ENCODE measurements around the gene DMWD.

The DMWD gene

DNA sequence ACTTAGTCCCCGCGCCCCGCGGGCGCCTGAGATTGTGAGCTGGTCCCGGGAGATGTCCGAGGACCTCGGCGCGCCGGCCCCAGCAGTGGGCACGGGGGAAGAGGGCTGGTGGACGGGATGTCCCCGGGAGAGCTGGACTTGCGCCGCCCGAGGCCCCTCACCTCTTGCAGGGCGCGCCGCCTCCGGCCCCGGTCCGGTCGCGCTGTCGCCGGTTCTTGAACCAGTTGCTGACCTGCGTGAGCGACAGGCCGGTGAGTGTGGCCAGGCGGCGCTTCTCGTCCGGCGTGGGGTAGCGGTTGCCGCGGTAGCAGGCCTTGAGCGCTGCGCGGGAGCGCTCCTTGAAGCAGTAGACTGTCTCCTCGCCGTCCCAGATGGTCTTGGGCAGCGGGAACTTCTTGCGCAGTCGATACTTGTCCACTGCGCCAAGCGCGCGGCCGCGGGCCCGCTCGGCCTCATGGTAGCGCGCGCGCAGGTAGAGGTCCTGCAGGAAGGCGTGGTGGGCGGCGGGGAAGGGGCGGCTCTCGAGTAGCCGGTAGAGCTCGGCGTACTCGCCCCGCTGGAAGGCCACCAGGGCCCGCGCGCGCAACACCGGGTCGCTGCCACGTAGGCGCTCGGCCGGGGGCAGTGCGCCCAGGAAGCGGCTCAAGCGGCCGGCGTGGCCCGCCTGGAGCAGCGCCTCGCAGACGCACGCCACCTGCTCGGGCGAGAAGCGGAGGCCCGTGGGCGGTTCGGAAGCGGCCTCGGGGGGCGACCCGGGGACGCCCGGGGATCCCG lies 24.6 kb downstream of the DMWD start:
- under 1% methylated on average over 102 of the region's 102 CpGs for WGBS
- H3K4me3 ChIP-seq (ENCODE audit: low read length): peak overlapping the region; percentile 85
- H3K9me3 ChIP-seq (ENCODE audit: insufficient read depth, low read depth, low read length): no peaks in the 10 kb centered on the region
- H3K27ac ChIP-seq (ENCODE audit: low read depth, low read length): peak overlapping the region; percentile 98; the same call in 1 of the 2 replicates
- peaks cover 26% of the 10 kb centered on the region for H3K4me1 ChIP-seq (ENCODE audit: insufficient read depth, low read length)
- H3K9ac ChIP-seq (ENCODE audit: low read depth, low read length): peak overlapping the region; percentile 95
- no peaks in the 10 kb centered on the region for H3K27me3 ChIP-seq (ENCODE audit: insufficient read depth, low read length)
- H3K36me3 ChIP-seq (ENCODE audit: insufficient read depth, low read length): no peaks in the 10 kb centered on the region

DNA sequence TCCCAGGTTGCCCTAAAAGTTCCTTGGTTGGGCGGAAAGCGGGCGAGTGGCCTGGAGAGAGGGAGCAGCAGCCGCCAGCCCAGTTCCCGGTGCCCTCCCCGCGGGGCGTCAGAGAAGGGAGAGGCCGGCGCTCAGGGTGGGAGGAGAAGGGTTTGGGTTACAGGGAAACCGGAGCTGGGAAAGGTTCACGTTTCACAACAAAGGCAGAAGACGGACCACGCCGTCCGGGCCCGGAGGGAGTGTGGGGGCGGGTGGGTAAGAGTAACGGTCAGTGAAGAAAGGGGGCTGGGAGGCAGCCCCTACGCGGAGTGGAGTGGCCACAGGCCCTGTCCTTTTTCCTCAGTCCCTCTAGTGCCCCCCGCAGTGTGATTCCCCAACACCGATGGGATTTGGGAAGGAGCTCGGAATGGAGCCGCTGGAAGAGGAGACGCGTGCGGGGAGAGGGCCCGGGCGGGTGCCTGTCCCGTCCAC lies 25.2 kb downstream of the DMWD start:
- Histone ChIP-seq H3K27ac (ENCODE audit: low read depth, low read length) (peak overlapping the region; percentile 98; the same call in 1 of the 2 replicates), H3K4me1 (ENCODE audit: insufficient read depth, low read length) (peaks cover 26% of the 10 kb centered on the region), H3K4me3 (ENCODE audit: low read length) (peak overlapping the region; percentile 85), H3K9ac (ENCODE audit: low read depth, low read length) (peak overlapping the region; percentile 95), H3K9me3 (ENCODE audit: insufficient read depth, low read depth, low read length) (no peaks in the 10 kb centered on the region), H3K27me3 (ENCODE audit: insufficient read depth, low read length) (no peaks in the 10 kb centered on the region; the same call in 1 of the 2 replicates), H3K36me3 (ENCODE audit: insufficient read depth, low read length) (no peaks in the 10 kb centered on the region)
- WGBS: under 1% methylated on average over 31 of the region's 31 CpGs

DNA sequence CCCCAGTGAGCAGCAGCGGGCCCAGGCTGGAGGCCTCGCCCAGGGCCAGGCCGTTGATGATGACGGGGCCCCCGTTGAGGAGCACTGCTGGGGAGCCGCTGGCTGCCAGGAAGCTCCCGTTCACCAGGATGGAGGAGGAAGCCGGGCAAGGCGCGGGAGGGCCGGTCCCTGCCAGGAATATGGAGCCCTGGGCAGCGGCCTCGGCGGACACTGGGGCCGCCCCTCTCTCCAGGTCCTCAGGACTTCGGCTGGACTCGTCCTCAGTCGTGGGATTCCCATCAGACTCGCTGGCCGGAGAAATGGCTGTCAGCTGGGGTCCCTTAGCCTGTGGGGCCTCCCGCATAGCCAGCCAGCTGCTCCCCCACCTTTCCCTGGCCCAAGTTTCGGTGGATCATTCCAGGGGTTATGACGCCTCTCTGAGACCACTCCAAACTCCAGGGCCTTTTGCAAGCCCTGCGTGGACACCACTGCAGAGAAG lies 25.7 kb downstream of the DMWD start:
- H3K4me3 ChIP-seq (ENCODE audit: low read length): peak overlapping the region; percentile 85
- no peaks in the 10 kb centered on the region; the same call in 1 of the 2 replicates for H3K27me3 ChIP-seq (ENCODE audit: insufficient read depth, low read length)
- no peaks in the 10 kb centered on the region for H3K36me3 ChIP-seq (ENCODE audit: insufficient read depth, low read length)
- peak overlapping the region; percentile 95 for H3K9ac ChIP-seq (ENCODE audit: low read depth, low read length)
- no peaks in the 10 kb centered on the region for H3K9me3 ChIP-seq (ENCODE audit: insufficient read depth, low read depth, low read length)
- WGBS: 28% methylated on average over 24 of the region's 24 CpGs
- H3K4me1 ChIP-seq (ENCODE audit: insufficient read depth, low read length): peaks cover 26% of the 10 kb centered on the region
- peak overlapping the region; percentile 27; the same call in 1 of the 2 replicates for H3K27ac ChIP-seq (ENCODE audit: low read depth, low read length)

DNA sequence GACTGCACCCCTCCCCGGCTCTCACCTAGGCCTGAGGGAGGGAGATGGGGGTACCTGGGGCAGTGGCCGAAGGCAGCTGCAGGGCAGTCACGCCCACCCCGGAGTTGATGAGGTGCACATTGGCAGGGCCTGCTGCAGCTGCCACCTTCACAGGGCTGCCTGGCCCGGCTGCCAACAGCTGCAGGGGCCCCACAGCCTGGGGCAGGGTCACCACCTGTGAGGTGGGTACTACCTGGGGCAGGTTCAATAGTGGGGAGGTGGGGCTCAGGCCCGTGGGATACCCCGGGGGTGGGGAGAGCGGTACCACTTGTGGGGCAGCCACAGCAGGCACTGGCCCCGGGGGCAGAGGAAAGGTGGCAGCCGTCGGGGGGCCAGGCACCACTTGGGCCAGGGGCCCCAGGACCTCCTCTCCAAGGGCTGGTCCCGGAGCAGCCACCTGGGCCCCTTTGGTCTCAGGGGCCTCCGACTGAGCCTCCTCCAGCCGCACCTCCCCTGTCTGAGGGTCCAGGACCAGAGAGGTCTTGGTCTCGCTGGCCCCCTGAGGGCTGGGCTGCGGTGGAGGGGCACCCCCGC lies 26.3 kb downstream of the DMWD start:
- H3K9ac ChIP-seq (ENCODE audit: low read depth, low read length): peak overlapping the region; percentile 95; the same call in 1 of the 2 replicates
- no peaks in the 10 kb centered on the region for H3K36me3 ChIP-seq (ENCODE audit: insufficient read depth, low read length)
- H3K4me3 ChIP-seq (ENCODE audit: low read length): peak overlapping the region; percentile 85; the same call in 1 of the 2 replicates
- no peaks in the 10 kb centered on the region; the same call in 1 of the 2 replicates for H3K27me3 ChIP-seq (ENCODE audit: insufficient read depth, low read length)
- peaks cover 26% of the 10 kb centered on the region for H3K4me1 ChIP-seq (ENCODE audit: insufficient read depth, low read length)
- H3K9me3 ChIP-seq (ENCODE audit: insufficient read depth, low read depth, low read length): no peaks in the 10 kb centered on the region
- no peak overlapping the region; the same call in 1 of the 2 replicates for H3K27ac ChIP-seq (ENCODE audit: low read depth, low read length)
- WGBS: 82% methylated on average over 17 of the region's 17 CpGs

DNA sequence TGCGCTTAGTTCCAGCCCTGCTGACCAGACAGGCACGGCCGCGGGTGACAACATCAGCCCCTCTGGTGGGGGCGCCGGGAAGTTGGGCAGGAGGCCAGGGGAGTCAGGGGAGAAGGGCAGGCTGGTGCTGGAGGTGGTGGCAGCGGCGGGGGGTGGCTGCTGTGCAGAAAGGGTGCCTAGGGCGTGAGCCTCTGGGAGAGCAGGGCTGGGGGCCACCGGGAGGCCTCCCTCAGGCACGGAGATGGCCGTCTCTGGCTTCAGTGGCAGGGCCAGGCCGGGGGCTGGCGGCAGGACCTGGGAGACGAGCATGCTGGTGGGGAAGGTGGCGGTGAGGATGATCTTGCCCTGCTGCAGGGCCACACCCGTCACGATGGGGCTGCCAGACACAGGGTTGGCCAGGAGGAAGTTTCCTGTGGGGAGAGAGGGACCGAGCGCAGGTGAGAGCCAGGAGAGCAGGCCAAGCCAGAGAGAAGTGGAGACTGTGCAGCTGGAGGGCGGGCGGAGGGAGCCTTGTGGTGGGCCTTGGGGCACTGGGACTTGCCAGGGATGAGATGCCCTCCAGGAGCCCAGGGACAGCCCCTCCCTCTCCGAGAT lies 26.8 kb downstream of the DMWD start:
- no peaks in the 10 kb centered on the region for H3K36me3 ChIP-seq (ENCODE audit: insufficient read depth, low read length)
- peaks cover 26% of the 10 kb centered on the region for H3K4me1 ChIP-seq (ENCODE audit: insufficient read depth, low read length)
- H3K27ac ChIP-seq (ENCODE audit: low read depth, low read length): 0 out of 2 replicates have a peak overlapping the region, but pooled peaks have one; percentile 30
- H3K9me3 ChIP-seq (ENCODE audit: insufficient read depth, low read depth, low read length): no peaks in the 10 kb centered on the region
- H3K4me3 ChIP-seq (ENCODE audit: low read length): no peak overlapping the region
- 83% methylated on average over 23 of the region's 23 CpGs for WGBS
- H3K9ac ChIP-seq (ENCODE audit: low read depth, low read length): no peak overlapping the region
- H3K27me3 ChIP-seq (ENCODE audit: insufficient read depth, low read length): no peaks in the 10 kb centered on the region; the same call in 1 of the 2 replicates

DNA sequence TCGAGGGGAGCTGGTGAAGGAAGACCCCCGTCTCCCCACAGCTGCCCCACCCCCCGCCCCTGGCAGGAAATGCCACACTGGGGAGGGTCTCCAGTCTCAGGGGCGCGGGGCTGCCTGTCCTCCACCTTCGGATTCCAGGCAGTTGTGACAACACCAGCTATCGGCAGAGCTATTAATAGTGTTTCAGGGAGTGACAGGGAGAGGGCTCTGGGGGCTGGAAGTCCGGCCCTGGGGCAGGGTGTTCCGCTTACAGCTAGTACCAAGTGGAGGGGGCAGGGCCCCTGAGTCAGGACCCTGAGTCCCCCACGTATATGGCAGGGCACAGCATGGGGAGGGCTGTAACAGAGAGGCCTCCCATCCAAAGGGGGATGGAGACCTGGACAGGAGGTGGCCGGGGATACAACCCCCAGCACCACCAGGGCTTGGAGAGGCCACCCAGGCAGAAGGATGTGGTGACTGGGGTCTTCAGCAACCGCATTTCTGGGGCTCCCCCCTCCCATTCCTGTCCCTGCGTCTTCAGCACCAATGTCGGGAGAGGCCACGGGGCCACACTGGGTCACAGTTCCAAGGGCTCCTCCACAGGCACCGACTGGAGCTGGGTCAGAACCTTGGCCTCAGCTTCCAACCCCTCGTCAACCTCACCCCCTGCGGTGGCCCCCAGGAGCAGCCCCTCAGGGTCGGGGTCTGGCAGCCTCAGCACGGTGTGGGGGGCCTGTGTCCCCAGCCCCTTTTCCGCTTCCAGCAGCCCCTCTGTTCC lies 27.5 kb downstream of the DMWD start:
- 43% methylated on average over 21 of the region's 21 CpGs for WGBS
- Histone ChIP-seq H3K9ac (ENCODE audit: low read depth, low read length) (no peak overlapping the region; the same call in 1 of the 2 replicates), H3K4me1 (ENCODE audit: insufficient read depth, low read length) (peaks cover 26% of the 10 kb centered on the region)

DNA sequence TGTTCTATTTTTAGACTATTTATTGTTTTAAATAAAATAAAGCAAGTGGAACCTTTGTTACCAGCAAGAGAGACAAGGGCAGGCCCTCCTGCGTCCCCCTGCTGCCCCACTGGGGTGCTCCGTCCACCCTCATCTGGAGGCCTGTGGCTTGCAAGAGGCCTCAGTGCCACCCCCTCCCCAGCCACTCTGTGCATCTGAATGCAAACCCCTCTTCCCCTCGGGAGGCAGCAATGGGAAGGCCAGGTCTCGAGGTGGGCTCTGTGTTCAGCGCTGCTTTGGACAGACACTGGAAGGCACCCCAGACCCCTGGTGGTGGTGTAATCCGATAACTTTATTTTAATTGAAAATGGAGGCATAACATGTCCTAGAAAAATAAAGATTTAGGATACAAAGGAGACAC lies 28.2 kb downstream of the DMWD start:
- Histone ChIP-seq H3K9me3 (ENCODE audit: insufficient read depth, low read depth, low read length) (no peaks in the 10 kb centered on the region), H3K27me3 (ENCODE audit: insufficient read depth, low read length) (no peaks in the 10 kb centered on the region; the same call in 1 of the 2 replicates), H3K4me1 (ENCODE audit: insufficient read depth, low read length) (peaks cover 26% of the 10 kb centered on the region), H3K4me3 (ENCODE audit: low read length) (no peak overlapping the region; the same call in 1 of the 2 replicates), H3K27ac (ENCODE audit: low read depth, low read length) (peak overlapping the region; percentile 56; the same call in 1 of the 2 replicates), H3K36me3 (ENCODE audit: insufficient read depth, low read length) (no peaks in the 10 kb centered on the region), H3K9ac (ENCODE audit: low read depth, low read length) (no peak overlapping the region)
- 32% methylated on average over 6 of the region's 6 CpGs for WGBS

More for the DNA sequence above, 27.5 kb downstream of the DMWD start:
- Histone ChIP-seq H3K27ac (ENCODE audit: low read depth, low read length) (peak overlapping the region; percentile 56; the same call in 1 of the 2 replicates), H3K9me3 (ENCODE audit: insufficient read depth, low read depth, low read length) (no peaks in the 10 kb centered on the region), H3K27me3 (ENCODE audit: insufficient read depth, low read length) (no peaks in the 10 kb centered on the region; the same call in 1 of the 2 replicates), H3K36me3 (ENCODE audit: insufficient read depth, low read length) (no peaks in the 10 kb centered on the region), H3K4me3 (ENCODE audit: low read length) (no peak overlapping the region)

DNA sequence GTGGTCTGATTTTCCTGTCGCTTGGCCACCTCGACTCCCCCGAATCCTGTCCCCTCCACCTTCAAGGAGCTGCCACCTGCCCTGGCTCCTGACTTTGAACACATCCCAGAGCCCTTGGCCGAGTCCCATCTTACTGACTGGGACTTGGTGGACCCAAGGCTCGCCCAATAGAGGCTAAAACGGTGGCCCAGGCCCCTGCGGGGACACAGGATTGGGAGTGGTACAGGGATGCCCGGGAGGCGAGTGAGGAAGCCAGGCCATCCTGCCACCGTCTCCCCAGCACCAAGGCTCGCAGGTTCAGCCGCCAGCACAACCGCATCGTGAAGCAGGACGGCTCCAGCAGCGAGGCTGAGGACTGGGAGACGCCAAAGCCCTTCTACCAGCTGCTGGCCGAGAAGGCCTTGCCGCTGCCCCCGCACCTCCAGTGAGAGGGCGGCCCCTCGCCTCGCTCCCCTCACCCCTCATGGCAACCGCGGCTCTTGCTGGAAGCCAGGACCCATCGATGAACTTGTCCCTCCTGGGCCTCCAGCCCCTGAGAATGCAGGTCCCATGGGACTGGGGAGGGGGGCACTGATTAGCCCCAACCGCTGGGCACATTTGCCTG lies 28.9 kb downstream of the DMWD start:
- Histone ChIP-seq H3K27ac (ENCODE audit: low read depth, low read length) (0 out of 2 replicates have a peak overlapping the region, but pooled peaks have one; percentile 3), H3K9me3 (ENCODE audit: insufficient read depth, low read depth, low read length) (no peaks in the 10 kb centered on the region), H3K4me1 (ENCODE audit: insufficient read depth, low read length) (peaks cover 26% of the 10 kb centered on the region), H3K27me3 (ENCODE audit: insufficient read depth, low read length) (no peaks in the 10 kb centered on the region; the same call in 1 of the 2 replicates), H3K4me3 (ENCODE audit: low read length) (no peak overlapping the region), H3K36me3 (ENCODE audit: insufficient read depth, low read length) (no peaks in the 10 kb centered on the region), H3K9ac (ENCODE audit: low read depth, low read length) (no peak overlapping the region)
- 75% methylated on average over 27 of the region's 27 CpGs for WGBS

DNA sequence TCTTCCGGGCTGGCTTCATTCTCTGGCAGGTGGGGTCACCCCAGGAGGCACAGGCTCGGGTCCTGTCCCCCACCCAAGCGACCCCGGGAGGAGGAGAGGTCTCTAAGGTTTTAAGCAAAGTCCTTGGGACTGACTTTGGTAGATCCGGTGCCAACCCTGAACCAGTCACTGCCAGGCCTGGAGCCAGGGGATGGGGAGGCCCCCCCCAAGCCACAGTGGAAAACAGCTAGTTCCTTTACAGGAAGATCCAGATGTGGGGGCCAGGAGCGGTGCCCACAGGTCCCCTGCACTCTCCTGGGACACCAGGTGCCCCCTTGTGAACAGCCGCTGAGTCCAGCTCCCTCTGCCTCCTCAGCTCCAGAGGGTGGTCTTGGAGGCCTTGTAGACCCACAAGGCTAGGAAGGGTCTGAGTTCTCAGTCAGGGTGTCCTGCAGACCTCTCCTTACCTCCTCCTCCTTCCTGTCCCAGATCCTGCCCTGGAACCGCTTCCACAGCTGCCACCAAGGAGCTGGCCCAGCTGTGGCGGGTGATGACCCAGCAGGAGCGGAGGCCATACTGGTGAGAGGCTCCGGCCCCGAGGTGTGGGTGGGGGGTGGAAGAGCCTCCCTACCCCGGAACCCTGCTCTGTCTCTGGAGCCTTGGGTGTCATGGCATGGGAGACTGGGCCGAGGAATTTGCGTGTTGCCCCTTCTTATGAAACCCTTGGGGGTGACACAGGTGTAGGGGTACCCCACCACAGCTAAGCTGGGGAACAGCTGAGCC lies 29.6 kb downstream of the DMWD start:
- Histone ChIP-seq H3K9me3 (ENCODE audit: insufficient read depth, low read depth, low read length) (no peaks in the 10 kb centered on the region), H3K27me3 (ENCODE audit: insufficient read depth, low read length) (no peaks in the 10 kb centered on the region; the same call in 1 of the 2 replicates), H3K9ac (ENCODE audit: low read depth, low read length) (no peak overlapping the region), H3K4me3 (ENCODE audit: low read length) (no peak overlapping the region), H3K4me1 (ENCODE audit: insufficient read depth, low read length) (peaks cover 26% of the 10 kb centered on the region), H3K27ac (ENCODE audit: low read depth, low read length) (no peak overlapping the region), H3K36me3 (ENCODE audit: insufficient read depth, low read length) (no peaks in the 10 kb centered on the region)
- 92% methylated on average over 15 of the region's 15 CpGs for WGBS
